ENCODE data around the gene TP53TG5.
"Not testable (repeated sequence)": the region's sequence is repeated elsewhere in the genome, so short reads cannot be mapped to it uniquely, and the experiment has no call there.

Gene TP53TG5

DNA sequence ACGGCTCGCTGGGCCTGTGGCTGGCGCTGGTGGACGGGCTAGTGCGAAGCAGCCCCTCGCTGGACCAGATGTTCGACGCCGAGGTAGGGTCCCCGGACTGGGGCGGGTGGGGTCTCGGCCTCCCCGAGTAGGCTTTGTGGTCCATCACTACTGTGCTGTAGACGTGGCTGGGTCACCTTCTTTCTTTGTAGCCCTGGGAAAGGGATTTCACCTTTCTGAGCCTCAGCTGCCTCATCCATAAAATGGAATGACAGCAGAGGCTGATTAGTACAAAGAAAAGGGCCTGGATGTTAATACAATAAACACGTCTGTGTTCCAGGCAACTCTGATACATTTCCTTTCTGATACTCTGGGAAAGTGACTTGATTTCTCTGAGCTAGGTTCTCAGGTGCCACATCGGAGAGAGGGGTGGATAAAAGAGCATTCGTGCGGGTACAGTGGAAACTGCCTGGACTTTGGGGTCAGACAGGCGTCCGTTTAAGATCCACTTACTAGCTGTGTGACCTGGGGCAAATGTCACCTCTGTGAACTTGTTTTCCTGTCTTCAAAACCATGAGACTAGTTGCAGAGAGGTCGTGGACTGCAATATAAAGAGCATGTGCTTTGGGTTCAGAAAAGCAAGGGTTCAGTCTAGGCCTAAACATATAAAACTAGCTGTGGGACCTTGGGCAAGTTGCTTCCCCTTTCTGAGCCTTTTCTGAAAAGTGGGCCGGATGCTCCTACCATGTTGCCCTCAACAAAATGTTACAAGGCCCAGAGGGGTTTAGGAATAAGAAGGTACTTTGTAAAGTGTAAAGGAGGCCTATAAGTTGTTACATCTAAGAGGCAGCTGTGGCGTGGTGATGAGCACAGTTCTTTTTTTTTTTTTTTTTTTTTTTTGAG lies 14.3 kb downstream of the TP53TG5 start:
- no peak for DNase-seq

DNA sequence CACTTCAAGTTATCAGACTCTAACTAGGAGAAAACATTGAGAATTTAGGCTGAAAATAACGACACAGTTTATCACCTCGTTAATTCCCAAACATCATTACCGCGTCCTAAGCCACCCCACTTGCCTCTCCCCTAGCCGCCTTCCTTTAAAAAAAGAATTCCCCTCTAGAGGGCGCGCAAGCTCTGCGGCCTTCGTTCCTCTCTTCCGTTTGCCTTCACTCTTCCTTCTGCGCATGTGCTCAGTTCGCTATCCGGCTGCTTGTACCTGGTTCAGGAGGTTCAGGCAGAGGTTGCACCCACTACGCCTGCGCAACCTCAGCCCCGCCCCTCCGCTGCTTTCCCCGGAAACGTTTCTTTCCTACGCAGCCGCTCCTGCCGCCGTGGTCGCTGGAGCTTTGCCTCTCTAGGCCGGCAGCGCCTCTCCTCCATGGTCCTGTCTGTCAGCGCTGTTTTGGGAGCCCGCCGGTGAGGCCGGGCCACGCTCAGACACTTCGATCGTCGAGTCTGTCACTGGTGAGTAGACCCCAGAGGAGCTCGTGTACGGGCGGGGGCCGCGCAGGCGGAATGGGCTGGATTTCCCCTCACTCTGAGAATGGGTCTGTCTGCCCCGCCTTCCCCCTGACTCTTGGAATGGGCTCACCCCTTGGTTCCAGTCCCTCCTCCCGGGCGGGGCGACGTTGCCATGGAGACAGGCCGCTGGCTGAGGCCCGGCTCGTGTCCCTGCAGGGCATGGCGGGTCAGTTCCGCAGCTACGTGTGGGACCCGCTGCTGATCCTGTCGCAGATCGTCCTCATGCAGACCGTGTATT lies 15.1 kb downstream of the TP53TG5 start, which contains the start of gene SYS1:
TSS of gene SYS1 (plus strand) at position 353 of the 807 bp plus-strand sequence. CDS start at position 729, 376 bp downstream.
- peak; percentile 99 for DNase-seq

DNA sequence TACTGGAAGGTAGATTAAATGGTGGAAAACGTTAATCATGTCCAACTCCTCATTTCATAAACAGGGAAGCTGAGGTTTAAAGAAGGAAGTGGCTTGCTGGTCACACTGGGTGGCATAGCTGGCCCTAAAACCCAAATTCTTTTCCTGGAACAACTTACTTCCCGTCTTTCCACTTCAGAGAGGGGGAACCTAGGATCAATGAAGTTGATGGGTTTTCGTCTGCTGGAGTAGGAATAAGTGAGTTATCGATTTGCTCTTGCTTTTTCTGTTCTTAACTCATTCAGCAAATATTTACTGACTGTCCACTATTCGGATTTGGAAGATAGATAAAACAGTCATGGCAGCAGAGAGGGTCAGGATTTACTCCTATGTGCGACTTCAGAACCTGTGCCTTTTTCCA lies 16.3 kb downstream of the TP53TG5 start:
- no peak for DNase-seq

DNA sequence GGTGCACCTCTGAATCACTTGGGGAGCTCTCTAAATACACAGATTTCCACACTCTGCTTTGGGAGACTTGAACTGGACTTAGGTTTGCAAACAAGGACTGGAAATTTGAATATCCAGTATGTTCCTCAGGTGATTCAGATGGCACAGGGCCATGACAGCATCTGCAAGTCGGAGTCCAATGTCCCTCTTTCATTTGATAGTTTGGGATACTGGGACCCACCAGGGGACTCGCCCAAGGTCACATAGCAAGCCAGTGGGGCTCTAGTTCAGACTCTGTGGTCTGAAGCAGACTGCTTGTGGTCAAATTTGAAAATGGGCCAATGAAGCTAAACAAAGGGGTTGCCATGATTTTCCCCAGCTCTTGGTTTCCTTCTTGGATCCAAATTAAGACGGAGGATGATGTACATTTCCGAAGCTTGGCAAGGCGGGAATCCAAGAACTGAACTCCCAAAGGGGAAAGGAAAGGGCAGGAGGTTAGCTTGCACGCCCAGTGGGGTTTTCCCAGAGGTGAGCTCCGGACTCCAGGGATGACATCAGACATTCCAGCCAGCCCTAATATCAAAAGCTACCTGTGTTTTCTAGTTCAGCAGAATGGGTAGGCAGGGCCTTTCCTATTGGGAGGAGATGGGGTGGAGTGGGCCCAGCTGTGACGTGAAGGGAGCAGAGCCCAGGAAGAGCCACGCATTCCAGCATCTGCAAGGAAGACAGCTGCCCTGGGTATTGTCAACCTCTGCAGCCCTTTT lies 18.5 kb downstream of the TP53TG5 start:
- DNase-seq, result no peak

DNA sequence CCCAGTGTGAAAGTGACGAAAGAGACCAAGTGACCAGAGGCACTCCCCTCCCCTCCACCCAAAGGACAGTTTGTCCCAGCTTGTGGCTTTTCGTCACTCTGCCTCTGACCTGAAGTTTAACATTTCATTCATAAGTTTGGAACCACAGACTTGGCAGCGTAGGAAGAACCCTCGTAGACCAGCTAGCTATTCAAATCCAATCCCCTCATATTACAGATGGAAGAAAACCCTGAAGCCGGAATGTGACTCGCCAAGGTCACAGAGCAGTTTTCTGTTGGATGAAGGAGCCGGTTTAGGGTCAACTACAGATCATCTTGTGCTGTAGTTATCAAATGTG lies 19.1 kb downstream of the TP53TG5 start:
- no peak for DNase-seq

DNA sequence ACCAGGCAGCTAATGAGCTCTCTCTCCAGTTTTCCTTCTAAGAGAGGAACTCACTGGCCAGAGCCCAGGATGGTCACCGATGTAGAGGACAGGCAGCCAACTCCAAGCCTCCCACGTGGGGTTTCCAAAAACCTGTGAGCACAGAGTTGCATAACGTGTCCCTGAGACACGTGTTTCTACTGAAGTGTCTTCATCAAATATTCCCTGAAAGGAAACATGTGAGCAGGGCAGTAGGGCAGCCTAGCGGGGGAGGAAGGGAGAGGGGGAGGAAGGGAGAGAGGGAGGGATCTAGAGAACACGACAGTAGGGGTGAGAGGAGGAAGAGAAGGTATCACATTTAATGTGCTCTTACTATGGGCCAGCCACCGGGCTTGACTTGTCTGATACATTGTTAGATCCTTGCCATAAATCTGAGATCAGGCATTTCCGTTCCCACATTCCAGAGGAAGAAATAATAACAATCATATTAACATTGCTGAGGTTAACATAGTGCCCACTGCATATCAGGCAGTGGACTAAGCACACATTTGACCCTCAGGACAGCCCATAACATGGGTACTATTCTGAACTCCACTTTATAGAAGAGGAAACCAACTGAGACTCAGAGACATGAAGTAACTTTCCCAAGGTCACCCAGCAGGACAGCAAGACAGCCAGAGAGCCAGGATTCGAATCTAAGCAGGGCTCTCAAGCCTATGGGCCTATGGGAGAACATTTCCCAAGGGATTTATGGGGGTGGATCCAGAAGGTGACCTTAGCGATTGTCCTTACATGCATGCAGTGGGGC lies 19.6 kb downstream of the TP53TG5 start:
- no peak for DNase-seq

DNA sequence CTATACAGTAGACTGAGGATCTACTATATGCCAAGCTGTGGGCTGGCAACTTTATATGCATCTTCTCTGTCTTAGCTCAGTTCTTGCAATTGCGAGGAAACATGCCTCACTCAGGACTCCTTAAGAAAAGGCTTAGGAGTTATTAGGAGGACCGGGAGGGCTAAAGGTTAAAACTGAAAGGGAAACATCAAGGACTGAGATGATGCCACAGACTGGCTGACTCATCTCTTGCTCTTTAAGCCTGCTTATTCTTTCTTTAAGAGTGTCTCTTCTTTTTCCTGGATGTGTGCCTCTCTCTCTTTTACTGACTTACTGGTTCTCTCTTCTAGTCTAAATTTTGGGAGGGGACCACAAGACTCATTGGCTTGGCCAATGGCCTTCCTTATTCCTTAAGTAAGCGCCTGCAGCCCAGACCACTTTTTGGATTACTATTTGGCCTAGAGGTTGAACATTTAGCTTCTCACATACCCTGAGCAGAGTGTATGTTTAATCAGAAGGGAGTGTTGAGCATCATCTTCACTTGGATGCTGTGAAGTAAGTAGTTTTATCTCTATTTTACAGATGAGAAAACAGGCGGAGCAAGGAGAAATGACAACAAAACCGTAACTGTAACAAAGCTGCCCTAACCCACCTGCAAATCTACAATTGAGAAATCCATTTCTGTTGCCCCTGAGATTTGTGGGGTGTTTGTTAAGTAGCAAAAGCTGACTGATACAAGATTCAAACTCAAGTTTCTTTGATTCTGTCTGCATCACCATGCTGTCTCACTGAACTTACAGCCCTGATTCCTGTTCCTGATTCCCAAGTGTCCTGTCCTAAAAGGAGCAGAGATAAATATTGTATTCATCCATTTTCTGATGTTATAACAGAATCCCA lies 22.7 kb downstream of the TP53TG5 start:
- DNase-seq, result no peak

DNA sequence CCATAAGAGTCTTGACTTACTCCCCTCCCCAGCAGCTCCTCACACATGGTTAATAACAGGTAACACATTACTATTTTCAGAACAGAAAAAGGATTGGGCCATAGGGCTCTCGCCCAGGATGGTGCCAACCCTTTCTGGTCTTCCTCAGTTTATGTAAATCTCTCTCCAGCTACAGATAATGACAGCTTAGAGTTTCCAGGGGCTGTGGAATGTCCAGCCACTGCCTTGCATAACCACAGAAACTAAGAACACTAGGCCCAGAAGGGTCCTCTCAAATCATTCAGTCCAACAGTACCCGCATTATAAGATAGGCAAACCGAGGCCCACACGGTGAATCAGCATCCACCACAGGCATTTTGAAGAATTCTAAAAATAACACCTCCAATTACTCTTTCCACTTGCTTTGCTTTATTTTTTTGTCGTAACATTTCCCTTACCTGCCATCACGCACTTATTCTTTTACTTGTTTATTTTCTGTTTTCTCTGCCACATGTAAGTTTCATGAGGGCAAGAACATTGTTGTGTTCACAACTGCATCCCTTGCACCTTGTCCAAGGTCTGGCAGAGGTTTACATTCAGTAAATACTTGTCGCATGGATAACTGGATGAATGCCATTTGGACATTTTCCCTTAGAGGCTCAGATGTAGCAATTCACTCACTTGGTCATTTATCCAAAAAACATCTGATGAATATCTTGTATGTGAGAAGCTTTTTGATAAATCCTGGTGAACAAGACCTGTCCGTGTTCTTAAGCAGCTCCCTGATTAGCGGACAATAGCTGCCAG lies 23.5 kb downstream of the TP53TG5 start:
- no peak for DNase-seq

DNA sequence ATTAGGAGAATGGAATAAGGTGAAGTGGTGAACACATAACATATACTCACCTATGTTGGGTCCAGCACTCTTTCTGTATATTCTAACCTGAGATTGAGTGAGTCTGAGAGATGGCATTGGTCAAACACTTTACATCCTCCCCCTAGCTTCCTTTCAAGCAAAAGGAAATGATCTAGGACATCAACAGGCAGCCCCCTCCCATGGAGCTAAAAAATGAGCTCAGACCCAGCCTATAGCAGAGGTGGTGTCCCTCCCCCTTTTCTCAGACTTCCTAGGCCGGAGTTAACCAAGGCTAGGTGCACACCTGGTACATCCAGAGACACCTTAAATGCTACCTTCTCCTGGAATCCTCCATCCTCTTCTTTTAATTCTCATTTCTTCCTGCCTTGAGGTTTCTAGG lies 24.4 kb downstream of the TP53TG5 start:
- DNase-seq, result no peak

DNA sequence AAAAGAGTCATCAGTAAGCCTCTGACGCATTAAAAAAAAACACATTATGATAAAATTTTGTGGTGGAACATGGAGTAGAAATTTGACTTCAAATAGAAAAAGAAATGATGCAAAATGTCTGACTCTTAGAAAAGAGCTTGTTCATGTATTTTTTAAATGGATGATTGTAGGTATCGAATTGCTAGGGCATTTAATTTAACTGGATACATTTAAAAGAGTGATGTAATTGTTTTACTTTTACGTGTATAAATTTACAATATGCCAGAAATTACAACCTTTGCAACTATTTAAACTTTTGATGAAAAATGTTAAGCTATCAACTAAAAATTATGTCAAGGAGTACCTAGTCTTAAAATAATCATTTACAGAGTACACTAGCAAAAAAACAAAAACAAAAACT lies 25.4 kb downstream of the TP53TG5 start:
- no peak for DNase-seq

DNA sequence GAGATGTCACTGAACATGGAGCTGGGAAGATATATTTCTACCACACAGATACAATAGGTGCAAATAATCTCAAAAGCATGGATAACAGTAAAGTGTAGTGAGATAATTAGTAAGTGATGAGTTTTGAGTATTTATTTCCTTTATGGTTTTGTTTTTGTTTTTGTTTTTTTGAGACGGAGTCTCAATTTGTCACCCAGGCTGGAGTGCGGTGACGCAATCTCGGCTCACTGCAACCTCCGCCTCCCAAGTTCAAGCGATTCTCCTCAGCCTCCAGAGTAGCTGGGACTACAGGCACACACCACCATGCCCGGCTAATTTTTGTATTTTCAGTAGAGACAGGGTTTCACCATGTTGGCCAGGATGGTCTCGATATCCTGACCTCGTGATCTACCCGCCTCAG lies 27.3 kb downstream of the TP53TG5 start:
- not testable (repeated sequence) for DNase-seq

DNA sequence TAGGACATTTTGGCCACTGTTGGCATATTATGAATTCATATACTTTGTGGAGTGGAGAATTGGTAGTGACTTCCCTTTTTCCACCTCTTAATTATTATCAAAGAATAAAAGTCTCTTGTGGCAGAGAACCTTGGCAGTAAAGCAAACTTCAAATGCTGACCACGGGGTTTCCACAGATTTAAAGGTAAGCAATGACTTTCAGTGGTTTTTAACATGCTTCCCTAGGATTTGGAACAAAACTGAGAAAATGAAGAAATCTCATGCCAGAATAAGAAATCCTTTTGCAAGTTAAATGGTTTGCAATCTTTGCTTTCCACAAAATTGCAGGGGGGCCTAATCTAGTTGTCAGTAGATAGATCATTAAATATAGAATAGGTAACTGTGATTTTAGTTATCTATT lies 27.9 kb downstream of the TP53TG5 start:
- DNase-seq, result no peak

DNA sequence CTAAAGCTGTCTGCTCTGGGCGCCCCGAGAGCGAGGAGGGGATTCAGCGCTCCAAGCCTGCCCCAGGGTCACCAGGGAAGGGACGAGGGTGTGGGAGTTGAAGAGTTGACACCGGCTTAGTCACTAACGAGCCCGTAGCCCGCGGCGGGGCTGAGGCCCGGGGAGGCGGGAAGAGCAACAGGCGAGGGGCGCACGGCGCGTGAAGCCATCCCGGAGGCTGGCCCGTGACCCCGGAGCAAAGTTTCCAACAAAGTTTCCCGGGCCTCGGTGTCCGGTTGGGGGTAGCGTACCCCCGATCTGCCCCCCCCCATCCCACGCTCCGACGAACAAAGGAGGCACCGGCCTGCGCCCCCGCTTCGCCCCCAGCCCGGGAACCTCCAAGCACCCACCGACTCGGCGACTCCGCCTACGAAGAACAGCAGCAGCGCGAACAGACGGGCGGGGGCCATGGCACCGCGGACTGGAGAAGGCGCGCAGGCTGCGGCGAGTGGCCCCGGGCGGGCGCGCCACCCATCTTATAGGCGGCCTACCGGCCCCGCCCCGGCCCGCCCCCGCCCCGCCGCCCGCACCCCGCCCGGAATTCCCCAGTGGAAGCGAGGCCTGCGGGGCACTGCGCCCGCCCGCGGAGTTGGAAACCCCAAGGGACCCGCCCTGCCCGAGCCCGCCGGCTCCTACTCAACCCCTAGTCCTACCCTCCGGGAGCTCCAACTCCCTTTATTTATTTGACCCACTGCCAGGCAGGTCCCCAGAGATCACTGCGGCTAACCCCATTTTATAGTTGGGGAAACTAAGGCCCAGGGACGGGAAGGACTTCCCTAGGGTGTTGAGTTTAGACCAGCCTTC lies 30.0 kb downstream of the TP53TG5 start, which contains the start of gene SDC4:
TSS of gene SDC4 (minus strand) at position 489 of the 843 bp plus-strand sequence. CDS start at position 449, 40 bp downstream.
- no peak for DNase-seq

DNA sequence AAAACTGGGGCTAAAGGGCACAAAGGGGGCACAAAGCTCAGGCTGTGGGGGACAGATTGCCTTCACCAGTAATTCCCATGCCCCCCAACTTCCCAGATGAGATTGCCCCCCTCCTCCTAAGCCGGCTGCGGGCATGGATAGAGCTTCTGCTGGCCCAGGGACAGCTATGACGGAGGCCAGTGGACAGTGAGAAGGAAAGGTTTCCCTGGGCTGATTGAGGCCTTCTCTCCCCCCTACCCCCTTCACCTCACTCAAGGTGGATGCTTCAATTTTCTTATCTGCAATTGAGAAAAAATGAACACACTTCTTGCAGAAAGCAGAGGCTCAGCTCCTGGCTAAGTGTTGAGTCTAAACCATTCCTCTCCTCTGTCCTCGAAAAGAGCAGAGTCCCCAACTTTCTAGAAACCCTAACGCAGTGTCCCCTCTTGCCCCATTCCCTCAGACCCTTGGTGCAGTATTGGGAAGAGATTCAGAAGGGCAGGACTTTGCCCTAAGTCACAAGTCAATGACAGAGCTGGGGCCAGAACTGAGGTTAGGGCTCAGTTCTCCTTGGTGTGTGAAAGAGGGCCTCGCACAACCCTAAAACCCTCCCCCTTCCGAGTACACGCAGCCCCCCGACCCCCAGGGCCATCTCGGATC lies 30.7 kb downstream of the TP53TG5 start:
- no peak for DNase-seq

DNA sequence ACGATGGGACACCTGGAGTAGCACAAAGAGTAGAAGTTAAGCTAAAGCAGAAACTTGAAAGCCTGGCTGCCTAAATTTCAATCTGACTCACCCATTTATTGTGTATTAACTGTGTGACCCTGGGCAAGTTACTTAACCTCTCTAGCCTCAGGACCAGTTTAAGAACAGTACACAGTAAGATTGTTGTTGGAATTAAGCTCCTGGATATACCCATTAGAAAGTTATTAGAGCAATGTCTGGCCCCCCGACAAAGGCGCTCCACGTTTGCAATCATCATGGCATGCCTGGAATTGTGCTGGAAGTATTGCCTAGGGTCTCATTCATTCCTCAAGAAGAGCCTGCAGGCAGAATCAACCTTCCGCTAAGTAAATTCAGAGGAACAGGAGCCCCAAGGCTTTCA lies 31.3 kb downstream of the TP53TG5 start:
- no peak for DNase-seq

DNA sequence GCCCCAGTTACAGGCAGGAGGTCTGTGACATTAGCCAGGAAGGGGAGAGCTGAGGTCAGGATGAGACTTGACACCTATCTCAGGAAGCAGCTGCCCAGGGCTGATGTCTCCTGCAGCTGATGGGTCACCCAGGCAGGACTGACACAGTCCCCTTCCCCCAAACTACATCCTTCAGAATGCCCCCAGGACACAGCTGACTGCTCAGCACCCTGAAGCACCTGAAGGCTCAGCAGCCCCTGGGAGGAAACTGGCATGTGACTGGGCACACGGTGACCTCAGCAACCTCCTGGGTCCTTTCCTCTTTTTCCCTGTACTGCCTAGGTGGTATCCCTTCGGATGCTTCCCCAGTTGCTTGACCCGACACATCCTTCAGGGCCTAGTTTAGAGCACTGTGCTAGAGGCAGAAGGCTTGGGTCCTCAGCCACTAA lies 31.8 kb downstream of the TP53TG5 start:
- no peak for DNase-seq

DNA sequence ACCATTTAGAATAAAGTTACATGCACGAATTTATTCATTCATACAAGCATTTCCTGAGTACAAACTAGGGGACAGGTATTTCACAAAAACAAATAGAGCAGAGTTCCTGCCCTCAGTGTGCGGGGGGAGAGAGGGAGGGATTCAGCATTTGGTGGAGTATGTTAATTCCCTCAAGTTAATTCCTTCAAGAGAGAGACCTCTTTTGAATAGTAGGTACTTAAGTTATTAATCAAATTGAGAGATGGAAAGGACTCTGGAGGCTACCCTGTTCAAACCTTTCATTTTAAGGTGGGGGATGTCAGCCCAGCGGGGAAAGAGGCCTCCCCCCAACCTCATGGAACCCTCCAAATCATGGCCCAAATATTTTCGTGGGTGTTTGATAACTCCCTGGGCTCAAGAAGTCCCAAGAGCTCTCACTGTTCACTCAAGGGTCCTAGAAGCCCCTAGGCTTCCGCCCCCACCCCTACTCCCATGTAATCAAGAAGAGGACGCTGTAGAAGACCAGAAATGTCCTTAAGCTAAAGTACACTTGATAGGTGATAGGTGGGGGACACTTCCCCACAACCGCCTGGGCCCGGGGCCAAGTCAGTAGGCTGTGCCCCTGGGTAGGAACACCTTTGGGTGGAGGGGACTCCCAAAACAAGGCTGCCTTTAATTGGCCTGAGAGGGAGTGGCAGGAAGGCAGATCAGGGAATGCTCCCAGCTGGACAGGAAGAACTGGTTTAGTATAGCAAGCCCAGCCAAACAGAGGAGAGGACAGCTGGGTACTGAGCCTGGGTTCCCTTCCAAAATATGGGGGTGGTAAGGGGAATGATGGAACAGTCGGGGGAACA lies 32.8 kb downstream of the TP53TG5 start:
- no peak for DNase-seq
